HG02571 (cell line): ENCODE data around the gene DESI1.
"Not testable (repeated sequence)": the region's sequence is repeated elsewhere in the genome, so short reads cannot be mapped to it uniquely, and the experiment has no call there.

Source experiments
- ATAC-seq: cut with Tn5 transposase; IDR thresholded peaks from one replicate; pipeline ENCODE4 v1.9.1; 2021; ENCODE audit warnings: mild to moderate bottlenecking, moderate library complexity; ENCODE audit not compliant: unreplicated experiment

DESI1 gene

DNA sequence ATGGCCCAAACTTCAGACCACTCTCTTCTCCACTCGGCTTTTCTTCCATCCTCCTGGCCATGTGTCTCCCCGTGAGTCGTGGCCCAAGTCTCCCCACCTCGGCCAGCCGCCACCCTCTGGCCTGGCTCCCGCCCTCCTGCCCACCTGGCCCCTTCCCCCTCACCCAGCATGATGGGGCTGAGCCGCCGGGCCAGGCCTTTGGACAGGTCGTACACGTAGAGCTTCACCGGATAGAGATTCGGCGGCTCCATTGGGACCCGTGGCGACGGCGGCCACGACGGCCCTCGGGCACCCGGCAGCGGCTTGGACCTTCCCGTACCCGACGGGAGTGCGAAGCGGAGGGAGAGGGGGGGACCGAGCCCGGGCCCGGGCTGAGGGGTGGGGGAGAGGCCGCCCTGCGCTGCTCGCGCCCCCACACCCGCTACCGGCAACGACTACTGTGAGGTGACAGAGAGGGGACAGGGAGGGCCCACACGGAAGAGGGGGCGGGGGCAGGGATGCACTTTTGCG is at the start of gene DESI1:
Gene DESI1 (minus strand): TSS at position 455 of the 510 bp plus-strand sequence. CDS start 204 bp downstream, at position 251.
- peak; percentile 26 for ATAC-seq

DNA sequence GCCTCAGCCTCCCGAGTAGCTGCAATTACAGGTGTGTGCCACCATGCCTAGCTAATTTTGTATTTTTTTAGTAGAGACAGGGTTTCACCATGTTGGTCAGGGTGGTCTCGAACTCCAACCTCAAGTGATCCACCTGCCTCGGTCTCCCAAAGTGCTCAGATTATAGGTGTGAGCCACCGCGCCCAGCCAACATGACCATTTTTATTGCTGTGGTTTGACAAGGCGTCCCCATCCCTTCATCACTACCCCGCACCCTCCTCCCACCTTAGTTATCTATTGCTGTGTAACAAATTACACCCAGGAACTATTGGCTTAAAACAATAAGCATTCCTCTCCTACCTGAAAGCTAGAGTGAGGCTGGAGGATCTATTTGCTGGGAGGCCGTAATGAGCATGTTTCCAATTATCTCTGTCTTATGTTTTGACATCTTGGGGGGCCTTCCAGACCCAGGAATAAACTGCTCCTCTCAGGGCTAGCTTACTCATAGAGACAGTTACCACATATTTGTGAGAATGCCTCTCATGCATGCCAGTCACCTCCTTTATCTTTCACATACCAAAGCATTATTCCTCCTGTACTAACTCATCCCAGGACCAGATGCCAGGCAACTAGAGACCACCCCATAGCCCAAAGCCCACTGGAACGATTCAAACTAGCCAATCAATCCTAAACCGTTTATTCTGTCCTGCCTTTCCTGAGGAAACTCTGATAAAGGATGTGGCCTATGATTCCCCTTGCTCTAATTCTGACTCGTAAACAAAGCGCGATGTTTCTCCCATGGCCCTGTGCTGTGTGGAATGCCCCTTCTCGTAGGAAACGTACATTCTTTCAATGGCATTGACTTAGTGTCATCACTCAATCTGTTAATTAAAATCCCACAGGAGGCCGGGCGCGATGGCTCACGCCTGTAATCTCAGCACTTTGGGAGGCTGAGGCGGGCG is 48.4 kb upstream of the DESI1 start:
- ATAC-seq, result no peak

DNA sequence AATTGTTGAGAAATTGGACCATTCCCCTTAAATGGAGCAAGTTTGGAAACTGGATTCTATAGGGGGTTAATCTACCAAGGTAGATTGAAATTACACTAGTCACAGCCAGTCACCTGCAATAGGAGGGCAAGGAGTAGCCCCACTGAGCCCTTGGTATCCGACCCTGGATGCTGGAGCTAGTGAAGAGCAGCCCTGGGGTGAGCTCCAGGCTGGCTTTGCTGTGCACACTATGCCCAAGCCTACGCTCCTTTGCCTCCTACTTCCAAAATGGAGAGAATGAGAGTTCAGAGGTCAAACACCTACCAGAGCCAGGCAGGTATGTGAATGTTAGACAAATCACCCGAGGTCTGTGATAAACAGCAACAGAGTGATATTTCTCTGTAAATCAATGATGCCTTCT is 44.1 kb upstream of the DESI1 start:
- no peak for ATAC-seq

DNA sequence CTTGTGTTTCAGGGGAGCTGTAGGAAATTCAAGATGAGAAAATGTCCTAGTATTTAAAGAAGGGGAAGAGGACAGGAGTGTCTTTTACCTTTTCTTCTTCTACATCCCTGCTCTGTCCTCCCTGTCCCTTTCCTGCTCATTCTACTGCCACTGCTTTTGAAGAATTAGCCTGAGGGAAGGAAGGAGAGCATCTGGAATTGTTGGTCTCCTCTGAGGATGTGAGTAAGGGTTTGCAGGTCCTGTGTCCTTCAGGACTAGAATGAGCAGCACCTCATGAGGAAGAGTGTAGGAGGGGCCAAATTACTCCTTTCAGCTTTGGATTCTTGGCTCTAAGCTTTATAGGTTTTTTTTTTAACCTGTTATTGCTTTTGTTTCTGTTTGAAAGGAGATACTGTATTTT is 43.6 kb upstream of the DESI1 start:
- no peak for ATAC-seq

DNA sequence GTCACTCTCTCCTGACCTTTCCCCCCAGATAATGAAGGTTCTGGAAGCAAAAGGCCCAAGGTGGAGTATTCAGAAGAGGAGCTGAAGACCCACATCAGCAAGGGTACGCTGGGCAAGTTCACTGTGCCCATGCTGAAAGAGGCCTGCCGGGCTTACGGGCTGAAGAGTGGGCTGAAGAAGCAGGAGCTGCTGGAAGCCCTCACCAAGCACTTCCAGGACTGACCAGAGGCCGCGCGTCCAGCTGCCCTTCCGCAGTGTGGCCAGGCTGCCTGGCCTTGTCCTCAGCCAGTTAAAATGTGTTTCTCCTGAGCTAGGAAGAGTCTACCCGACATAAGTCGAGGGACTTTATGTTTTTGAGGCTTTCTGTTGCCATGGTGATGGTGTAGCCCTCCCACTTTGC is 42.8 kb upstream of the DESI1 start:
- not testable (repeated sequence) for ATAC-seq

DNA sequence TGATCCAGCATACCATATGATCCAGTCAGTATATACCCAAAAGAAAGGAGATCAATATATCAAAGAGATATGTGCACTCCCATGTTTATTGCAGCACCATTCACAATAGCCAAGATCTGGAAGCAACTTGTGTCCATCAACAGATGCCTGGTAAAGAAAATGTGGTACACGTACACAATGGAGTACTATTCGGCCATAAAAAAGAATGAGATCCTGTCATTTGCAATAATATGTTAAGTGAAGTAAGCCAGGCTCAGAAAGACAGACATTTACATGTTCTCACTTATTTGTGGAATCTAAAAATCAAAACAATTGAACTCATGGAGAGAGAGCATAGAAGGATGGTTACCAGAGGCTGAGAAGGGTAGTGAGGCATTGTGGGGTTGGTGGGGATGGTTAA is 40.9 kb upstream of the DESI1 start:
- ATAC-seq, result no peak

DNA sequence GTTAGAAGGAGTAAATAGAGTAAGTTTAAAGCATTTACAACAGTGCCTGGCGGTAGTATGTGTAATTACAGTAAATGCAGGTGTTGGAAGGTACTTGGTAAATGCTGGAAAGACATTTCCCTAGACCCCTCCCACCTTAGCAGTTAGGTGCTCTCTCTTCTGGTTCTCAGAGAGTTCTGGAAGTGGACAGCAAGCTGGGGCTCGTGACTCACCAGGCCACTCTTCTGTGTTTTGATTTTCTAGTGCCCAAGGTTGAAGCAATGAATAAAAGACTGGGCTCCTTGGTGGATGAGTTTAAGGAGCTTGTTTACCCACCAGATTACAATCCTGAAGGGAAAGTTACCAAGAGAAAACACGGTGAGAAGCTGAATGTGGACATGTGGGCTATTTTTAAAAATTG is 40.2 kb upstream of the DESI1 start:
- ATAC-seq, result no peak

DNA sequence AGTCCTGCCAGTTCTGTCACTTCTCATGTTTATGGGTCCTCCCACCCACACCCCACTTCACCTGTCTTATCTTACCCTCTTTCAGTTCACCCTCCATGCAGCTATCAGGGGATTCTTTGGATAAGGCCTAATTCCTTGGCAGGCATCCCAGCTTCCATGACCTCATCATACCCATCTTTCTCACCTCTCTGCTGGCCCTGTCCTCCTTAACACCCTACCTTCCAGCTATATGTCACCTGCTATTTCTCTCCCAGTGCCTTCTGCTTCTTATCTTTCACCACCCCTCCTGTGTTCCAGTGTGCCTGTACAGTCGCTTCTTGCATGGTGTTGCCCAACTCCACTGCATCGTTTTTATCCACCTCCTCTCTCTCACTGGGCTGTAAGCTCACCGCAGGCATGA is 39.6 kb upstream of the DESI1 start:
- ATAC-seq, result no peak

DNA sequence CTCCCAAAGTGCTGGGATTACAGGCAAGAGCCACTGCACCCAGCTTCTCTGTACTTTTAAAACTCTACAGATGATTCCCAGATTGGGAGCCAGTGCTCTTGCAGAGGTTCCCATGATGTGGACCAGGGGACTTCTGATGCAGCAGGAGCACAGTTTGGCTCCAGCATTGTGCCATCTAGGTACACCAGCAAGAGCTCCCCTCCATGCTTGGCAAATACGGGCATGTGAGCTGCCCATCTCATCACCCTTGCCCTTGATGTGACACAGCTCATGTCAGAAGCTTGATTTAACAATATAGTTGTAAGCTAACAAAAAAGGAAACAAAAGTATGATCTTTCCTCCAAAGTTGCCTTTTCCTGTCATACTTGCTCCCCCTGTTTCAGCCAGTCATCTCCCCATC is 39.1 kb upstream of the DESI1 start:
- ATAC-seq, result no peak

DNA sequence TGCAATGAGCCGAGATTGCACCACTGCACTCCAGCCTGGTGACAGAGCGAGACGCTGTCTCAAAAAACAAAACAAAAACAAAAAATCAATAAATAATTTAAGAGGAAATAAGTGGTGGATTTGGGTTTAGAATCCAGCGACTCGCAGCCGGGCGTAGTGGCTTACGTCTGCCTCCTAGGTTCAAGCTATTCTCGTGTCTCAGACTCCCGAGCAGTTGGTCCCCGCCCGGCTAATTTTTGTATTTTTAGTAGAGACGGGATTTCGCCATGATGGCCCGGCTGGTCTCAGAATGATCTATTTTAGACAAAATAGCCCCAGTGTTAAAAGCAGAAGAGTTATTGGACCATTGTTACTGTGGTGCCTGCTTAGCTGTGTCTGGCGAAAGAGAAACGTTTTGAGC is 38.0 kb upstream of the DESI1 start:
- no peak for ATAC-seq

DNA sequence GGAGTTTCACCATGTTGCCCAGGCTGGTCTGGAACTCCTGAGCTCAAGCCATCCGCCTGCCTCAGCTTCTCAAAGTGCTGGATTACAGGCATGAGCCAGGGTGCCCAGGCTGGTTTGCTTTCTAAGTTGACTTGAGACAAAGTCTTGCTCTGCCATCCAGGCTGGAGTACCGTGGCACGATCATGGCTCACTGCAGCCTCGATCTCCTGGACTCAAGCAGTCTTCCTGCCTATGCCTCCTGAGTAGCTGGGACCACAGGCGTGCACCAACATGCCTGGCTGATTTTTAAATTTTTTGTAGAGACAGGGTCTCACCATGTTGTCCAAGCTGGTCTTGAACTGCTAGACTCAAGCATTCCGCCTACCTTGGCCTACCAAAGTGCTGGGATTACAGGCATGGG is 36.9 kb upstream of the DESI1 start:
- ATAC-seq, result no peak

DNA sequence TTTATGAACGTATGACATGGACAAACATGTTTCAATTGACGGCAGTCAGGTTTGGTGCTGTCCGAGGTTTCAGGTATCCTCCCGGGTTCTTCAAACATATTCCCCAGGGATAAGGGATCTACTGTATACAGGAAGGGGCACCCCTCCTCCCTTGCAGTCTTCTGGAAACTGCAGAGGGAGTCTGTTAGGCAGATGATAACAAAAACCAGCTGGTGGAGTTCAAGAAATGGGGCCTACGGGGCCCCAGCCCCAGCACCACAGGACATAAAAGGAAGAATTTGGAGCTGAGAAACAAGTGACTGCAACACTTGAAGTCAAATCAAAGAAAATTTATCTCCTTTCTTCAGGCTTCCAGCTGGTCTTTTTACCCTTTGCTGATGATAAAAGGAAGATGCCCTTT is 35.7 kb upstream of the DESI1 start:
- no peak for ATAC-seq

DNA sequence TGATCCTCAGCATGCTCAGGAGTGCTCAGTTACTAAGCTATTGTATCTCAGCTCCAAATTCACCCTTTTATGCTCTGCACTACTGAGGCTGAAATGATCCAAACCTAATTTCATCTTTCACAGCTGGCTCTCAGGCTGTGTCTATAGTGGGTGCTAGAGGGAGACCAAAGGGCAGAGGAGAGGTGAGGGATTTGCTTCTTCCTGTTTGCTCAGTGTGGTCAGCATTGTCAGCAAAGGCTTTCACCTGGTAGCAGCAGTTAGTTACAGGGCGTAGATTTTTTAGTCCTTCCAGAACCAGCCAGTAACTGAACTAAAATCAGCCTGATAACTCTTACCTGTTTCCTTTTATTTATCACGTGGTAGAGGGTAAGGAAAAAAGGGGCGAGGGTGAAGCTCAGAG is 33.5 kb upstream of the DESI1 start:
- ATAC-seq, result no peak

DNA sequence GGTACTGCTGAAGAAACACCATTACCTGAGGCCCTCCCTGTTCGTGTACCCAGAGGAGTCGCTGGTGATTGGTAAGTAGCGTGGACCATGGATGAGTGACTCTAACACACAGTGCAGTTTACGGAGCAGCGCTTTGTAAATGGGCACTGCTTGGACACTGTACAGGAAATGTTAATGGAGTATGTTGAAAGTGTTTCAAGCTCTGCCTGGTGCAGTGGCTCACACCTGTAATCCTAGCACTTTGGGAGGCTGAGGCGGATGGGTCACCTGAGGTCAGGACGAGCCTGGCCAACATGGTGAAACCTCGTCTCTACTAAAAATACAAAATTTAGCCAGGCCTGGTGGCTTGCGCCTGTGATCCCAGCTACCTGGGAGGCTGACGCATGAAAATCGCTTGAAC is 30.0 kb upstream of the DESI1 start:
- no peak for ATAC-seq

DNA sequence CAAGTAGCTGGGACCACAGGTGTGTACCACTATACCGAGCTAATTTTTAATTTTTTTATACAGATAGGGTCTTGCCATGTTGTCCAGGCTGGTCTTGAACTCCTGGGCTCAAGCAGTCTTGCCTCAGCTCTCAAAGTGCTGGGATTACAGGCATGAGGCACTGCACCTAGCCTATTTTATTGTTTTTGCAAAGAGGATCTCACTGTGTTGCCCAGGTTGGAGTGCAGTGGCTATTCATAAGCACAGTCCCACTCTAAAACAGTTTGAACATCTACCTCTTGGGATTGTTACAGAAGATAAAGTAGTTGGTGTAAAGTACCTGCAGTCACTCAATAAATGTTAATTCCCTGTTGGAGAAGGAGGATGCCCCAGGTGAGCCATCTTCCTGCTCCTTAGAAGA is 29.4 kb upstream of the DESI1 start:
- ATAC-seq, result no peak

DNA sequence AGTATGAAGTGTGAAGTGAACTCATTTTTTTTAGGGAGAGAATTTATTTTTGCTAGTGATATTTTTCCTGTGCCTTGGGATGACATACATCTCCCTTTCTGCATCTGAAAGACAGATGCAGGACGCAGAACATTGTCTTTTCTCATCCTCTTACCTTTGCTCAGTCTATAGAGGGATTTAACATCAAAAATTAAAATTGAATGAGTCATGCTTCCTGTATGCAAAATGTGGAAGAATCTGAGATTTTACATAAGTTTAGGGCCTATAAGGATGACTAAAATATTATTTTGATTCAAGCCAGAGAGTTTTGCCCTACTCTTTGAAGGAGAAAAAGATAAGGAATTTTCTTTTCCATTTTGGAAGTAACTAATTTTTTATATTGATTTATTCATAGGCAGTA is 27.6 kb upstream of the DESI1 start:
- ATAC-seq, result no peak

DNA sequence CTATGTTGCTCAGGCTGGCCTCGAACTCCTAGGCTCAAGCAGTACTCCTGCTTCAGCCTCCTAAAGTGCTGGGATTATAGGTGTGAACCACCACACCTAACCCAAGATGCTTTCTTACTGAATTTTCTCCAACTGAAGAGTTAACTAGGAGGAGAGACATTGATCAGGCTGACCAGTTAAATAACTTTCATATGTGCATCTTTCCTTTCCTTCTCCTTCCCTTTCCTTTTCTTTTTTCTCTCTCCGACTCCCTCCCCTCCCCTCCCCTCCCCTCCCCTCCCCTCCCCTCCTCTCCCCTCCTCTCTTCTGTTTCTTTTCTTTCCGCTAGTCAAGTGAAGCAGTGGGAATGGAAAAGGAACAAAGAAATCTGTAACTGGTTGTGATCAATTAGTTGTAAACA is 26.9 kb upstream of the DESI1 start:
- no peak for ATAC-seq

DNA sequence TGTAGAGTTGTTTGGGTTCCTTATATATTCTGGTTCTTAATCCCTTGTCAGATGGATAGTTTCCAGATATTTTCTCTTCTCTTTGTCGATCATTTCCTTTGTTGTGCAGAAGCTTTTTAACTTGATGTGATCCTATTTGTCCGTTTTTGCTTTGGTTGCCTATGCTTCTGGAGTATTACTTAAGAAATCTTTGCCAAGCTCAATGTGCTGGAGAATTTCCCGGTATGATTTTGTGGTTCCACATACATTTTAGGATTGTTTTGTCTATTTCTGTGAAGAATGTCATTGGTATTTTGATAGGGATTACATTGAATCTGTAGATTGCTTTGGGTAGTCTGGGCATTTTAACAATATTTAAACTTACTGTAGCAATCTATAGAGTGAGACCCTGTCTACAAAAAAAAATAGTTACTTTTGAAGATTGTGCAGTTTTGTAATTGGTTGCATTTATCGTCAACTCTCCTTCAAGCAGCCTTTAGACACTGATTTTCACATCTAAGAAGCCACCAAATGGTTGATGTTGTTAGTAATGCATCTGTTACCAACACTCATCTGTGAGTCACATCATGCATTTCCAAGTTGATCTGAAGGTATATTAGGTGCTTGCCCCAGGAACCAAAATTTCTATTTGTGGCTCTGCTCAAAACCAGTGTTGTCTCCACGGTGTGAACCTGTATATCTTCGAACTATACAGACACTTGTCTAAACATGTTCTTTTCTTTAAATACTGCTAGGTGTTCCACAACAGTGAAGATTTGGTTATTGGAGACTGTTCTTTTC is 21.7 kb upstream of the DESI1 start:
- ATAC-seq, result no peak

DNA sequence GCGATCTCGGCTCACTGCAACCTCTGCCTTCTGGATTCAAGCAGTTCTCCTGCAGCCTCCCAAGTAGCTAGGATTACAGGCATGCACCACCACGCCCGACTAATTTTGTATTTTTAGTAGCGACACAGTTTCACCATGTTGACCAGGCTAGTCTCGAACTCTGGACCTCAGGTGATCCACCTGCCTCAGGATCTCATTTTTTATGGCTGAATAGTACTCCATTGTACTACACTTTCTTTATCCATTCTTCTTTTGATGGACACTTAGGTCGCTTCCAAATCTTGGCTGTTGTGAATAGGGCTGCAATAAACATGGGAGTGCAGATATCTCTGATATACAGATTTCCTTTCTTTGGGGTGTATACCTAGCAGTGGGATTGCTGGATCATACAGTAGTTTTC is 21.0 kb upstream of the DESI1 start:
- ATAC-seq, result no peak

DNA sequence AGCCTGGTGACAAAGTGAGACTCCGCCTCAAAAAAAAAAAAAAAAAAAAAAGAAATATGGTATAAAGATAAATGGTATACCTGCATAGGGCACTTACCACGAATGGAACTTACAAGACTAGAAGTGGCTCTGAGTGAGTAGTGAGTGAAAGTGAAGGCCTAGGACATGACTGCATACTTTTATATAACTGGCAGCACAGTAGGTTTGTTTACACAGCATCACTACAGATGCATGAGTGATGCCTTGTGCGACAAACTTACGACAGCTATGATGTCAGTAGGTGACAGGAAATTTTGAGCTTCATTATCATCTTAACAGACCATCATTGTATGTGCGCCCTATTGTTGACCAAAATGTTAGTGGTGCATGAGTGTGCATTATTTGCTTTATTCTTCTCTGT is 17.9 kb upstream of the DESI1 start:
- ATAC-seq, result no peak

DNA sequence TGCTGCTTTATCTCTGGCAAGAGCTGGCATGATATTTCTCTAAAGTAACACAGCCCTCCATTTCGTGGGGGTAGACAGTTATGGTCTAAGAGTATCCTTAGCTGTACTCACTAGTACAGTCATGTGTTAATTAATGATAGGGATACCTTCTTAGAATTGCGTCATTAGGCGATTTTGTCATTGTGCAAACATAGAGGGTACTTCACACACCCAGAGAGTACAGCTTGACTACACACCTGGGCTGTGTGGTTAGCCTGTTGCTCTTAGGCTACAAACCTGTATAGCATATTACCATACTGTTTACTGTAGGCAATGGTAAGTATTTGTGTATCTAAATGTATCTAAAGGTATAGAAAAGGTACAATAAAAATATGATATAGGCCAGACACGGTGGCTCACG is 17.3 kb upstream of the DESI1 start:
- no peak for ATAC-seq

DNA sequence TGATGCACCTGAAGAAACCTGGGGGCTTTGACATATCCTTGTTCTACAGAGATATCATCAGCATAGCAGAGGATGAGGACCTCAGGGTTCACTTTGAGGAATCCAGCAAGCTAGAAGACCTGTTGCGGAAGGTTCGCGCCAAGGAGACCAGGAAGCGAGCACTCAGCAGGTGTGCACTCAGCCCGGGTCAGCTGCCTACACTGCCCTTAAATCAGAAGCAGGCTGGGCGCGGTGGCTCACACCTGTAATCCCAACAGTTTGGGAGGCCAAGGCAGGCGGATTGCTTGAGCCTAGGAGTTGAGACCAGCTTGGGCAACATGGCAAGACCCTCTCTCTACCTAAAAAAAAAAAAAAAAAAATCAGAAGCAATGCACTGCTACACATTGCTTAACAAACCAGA is 16.8 kb upstream of the DESI1 start:
- not testable (repeated sequence) for ATAC-seq
